GM12891 (cell line): ENCODE measurements around the gene USP34.

Experiments
- PAX5 ChIP-seq: IDR thresholded peaks from 2 replicates; pipeline ENCODE4 v1.6.1; 2011; ENCODE audit warnings: low read length, moderate library complexity, mild to moderate bottlenecking; ENCODE audit not compliant: insufficient read depth, severe bottlenecking
- POLR2A ChIP-seq: IDR thresholded peaks from 2 replicates; pipeline ENCODE4 v1.6.1; 2011; ENCODE audit warnings: low read depth, low read length, control low read depth
- POLR2AphosphoS5 ChIP-seq: IDR thresholded peaks from 2 replicates; pipeline ENCODE4 v1.6.1; 2011; ENCODE audit warnings: low read depth, low read length, control low read depth
- POU2F2 ChIP-seq: IDR thresholded peaks from 2 replicates; pipeline ENCODE4 v1.6.1; 2011; ENCODE audit warnings: low read depth, mild to moderate bottlenecking, control low read depth, low read length, moderate library complexity
- SPI1 ChIP-seq: IDR thresholded peaks from 2 replicates; pipeline ENCODE4 v1.6.1; 2011; ENCODE audit warnings: low read depth, low read length, control low read depth
- TAF1 ChIP-seq: IDR thresholded peaks from 2 replicates; pipeline ENCODE4 v1.6.1; 2011; ENCODE audit warnings: low read depth, low read length, control low read depth

- no peak for TF ChIP-seq POLR2A
- TF ChIP-seq SPI1: no peak
- no peak for TF ChIP-seq POLR2AphosphoS5
- no peak for TF ChIP-seq TAF1
- no peak for TF ChIP-seq POU2F2
- TF ChIP-seq PAX5: no peak
Observed at GRCh38 chr2:61340242-61340641, 130.6 kb downstream of the USP34 start.
